Occipital lobe (tissue), 2 donors: Measurements from ENCODE around the gene MRPS23. TPM values are rescaled to one million over a fixed set of nuclear protein-coding genes. Genes with fewer than 3 reads are reported as not detected.

Source experiments
- DNase-seq: peaks from one replicate; lab custom pipeline; 2025; lab: John Stamatoyannopoulos, UW
- total RNA-seq: library from RNA; depleted of rRNA; stranded (reverse); fragments of >200 nt; gene quantifications from one replicate; pipeline ENCODE4 v1.2.3, GENCODE V29; 2014

MRPS23 gene
- total RNA-seq, 1 donor from 2014 or later = 27.9 TPM

DNA sequence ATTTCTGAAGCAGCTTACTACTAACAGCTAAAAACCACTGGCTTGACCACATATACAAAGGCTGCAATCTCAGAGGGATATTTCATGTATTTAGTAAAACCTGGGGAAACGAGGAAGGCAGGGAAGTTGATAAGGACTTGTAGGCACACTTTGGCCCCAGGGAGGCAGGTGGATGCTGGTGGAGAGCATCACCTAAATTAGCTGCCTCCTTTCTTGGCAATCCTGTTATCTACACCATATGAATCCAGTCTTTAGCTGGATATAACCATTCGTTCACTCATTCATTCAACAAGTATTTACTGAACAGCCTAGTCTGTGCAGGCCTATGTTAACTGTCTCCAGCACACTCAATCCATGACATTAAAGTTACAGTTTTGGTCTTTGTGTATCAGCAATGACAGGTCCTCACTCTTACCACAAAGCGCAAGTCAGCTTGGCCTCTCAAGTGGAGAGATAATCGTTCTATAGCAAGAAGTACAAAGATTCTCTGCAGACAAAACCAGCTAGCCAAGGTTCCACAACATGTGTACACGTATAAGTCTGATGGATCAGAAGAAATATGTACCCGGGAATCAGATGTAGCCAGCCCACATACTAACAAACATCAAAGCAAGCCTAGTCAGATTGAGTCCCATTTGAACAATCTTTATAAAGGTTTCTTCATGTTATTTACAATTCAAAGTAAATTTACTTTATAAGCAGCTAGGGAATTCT, 10.8 kb downstream of the MRPS23 start:
- no peak for DNase-seq

DNA sequence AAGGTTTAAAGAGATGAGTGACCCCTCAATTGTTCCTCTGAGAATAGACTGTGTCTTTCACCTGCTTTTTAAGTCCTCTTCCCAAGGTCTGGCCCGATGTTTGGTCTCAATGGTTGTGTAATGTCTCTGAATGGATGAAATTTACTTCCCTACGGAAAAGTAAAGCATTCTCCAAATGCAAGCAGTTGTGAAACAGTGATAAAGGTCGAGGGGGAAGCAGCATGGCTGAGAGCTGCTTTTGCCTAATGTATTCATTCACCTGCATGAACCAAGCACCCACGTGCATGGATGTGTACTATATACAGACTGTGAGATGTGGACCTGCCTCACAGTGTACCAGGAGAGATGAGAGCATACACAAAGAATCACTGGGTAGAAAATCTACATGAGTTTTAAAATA, 11.4 kb downstream of the MRPS23 start:
- DNase-seq = no peak

DNA sequence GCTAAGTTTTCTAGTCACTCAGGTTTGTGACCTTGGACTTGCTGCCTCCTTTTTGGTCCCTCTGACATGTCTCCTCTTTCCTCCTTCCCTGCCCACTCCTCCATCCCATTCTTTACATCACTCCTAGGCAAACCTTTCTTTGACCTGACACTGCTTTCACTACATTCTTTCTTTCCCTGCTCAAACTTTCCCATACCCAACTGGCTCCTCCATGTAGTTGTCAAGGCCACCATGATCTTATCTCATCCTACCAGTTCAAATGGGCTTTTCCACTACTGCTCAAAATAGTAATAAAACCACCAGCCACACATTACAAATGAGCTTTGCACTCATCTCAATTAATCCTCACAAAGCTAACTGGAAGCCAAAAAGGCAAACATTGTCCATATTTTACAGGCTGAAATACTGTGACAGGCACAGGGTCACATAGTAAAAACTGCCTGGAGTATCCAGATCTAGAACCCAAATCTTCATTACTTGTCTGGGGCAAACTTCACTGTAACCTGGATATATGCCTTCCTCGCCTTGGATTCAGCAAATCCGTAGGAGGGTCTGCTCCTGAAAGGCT, 14.4 kb downstream of the MRPS23 start:
- DNase-seq = no peak

GRCh38 chr17:57834146-57834741, 15.6 kb downstream of the MRPS23 start:
- DNase-seq = peak; percentile 72

DNA sequence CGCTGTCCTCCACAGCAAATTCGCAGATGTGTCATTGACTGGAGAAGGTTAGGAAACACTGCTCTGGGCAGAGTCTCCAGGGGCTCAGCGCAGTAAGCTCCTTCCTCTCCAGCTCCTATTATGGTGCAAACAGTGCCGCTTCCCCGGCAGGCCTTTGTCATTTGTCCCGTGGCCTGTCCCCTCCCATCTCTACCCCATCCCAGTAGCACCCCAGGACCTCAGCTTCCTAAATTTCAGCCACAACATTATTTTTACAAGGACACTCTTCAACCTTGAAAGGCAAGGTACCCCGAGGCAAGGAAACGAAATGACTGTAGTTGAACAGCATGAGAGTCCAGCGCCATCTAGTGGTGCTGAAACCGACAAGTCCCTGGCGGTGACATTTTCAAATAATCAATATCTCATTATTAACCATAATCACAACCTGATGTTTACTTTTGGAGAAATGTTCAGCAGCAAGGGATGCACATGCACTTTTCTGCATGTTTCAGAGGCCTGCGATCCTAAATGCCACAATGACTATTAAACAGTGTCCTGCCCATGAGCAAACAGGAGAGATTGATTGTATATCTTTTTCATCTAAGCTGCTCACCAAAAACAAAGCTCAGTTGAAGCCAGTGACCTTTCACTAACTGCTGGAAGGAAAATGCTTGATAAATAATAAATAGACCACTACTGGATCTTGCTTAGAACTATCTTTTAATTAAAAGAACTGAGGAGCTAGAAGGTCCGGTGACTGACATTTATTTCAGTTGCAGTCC, 16.5 kb downstream of the MRPS23 start:
- peak; percentile 62 for DNase-seq

DNA sequence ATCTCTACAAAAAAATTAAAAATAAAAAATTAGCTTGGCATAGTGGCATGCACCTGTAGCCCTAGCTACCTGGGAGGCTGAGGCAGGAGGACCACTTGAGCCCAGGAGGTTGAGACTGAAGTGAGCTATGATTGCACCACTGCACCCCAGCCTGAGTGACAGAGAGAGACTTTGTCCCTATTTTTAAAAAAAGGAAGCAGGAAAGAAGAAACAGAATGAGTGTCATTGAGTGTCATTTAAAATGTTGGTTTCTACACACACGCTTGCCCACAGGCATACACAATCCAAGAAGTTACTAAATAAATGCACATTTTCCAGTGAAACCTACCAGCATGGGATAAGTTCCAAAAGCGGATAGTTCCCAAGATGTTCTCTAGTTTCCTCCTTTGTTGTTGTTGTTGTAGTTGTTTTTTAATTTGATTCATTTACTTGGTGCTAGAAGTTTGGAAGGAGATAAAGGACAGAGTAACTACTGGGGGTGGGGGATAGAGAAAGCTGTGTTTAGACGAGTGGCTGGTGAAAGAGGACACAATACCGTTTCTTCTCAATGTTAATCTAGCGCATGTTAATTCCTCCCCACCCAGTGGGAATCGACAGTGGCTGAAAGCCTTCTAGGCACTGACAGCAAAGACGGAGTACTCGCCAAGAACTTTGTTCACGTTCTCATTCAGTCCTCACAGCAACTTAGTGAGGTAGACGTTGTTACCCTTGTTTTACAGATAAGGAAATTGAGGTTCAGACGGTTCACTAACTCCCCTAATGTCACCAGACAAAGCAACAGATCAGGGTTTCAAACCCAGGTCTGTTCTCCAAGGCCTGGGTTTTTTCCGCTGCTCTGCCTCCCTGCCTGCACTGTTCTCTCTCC, 17.3 kb downstream of the MRPS23 start:
- DNase-seq = no peak

GRCh38 chr17:57830880-57831279, 19.0 kb downstream of the MRPS23 start:
- no peak for DNase-seq

- no peak for DNase-seq
Observed at GRCh38 chr17:57823469-57824401, 26.1 kb downstream of the MRPS23 start.

- no peak for DNase-seq
Observed at GRCh38 chr17:57819867-57820266, 30.0 kb downstream of the MRPS23 start.

DNA sequence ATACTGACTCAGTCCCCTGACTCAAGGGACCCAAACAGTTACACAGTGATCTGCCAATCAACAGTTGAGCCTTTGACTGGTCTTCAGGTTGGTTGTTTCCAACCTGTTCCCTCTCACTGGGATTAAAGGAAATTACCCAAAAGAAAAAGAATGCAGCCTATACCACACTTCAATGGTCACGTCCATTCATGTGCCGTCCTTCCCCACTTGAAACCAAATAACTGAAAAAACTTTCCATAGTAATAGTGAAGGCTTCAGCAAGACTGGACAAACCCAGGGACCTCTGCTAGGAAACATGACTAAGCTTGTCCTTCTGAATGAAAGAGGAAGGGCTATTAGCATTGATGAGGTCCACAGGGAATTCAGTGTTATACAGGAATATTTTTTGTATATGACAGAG, 30.6 kb downstream of the MRPS23 start:
- no peak for DNase-seq

DNA sequence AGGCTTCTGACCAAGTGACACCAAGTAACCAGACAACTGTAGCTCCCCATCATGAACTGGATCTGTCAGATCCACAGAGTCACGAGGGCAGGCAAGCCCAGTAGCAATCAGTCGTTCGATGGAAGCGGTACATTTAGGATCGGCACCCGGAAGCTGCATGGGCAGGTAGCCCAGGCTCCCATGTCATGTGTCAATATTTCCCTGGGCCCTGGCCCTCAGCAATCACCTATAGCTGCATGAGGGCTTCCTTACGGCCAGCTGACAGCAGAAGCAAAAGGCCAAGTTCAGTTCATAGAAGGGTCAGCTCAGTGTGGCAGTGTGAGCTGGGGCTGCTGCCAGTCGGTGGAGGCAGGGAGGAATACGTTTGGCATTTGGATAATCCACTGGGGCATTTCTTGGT, 31.8 kb downstream of the MRPS23 start:
- no peak for DNase-seq

GRCh38 chr17:57817299-57817698, 32.5 kb downstream of the MRPS23 start:
- no peak for DNase-seq

- DNase-seq = no peak
Observed at GRCh38 chr17:57814421-57814820, 35.4 kb downstream of the MRPS23 start.

GRCh38 chr17:57811638-57812280, 38.1 kb downstream of the MRPS23 start:
- DNase-seq = no peak

DNA sequence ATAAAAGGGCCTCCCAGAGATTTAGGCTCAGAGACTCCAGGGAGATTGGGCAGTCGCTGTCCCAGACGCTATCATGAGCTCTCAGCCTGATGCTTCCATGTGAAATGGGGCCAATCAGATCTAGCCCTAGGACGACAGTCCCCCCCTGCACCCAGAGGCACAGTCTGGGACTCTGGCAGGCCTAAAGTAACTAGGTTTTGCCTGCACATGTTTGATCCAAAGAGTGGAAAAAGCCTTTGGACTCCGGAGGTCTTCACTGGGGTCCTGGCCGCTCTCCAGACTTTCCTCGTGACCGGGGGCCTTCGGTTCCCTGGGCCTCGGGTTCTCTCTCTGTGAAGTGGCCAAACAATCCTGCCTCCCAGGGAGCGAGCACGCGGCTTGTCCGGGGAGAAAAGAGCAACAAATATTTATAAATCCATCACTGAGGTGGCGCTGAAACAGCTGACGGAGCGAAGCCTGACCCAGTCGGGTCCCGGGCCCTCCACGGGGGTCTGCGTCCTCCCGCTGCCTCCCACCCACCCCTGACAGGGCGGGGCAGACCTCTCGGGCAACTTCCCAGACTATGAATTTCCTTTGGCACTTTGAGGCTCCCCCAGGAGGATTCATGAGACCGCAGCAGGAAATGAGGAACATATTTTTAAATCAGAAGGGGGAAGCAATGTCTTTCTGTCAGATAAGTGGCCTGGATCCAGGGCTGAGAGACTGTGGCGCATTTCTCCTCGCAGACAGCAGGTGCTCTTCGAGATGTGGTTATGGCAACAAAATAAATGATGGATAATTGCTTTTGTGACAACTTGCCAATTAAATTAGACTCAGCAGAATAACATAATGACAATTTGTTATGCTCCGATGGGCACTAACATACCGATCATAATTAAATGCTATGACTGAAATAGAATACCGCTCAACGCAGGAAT, 38.9 kb downstream of the MRPS23 start:
- DNase-seq = no peak

DNA sequence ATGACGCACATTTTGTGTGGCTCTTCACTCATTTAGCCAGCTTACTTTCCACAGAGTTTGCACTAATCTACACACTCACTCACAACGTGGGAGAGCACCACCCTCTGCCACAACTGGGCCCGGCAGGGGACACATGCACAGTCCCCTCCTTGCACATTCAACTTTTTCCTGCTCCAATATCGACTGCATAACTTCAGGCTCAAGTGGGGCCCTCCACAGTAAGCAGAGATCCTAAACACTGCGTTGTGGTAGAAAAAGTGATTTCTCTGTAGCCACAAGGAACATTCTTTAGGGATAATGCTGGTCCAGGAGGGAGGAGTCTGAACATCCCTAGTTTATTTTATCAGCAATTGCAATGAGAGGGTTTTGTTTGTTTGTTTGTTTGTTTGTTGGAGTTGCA, 40.0 kb downstream of the MRPS23 start:
- no peak for DNase-seq

DNA sequence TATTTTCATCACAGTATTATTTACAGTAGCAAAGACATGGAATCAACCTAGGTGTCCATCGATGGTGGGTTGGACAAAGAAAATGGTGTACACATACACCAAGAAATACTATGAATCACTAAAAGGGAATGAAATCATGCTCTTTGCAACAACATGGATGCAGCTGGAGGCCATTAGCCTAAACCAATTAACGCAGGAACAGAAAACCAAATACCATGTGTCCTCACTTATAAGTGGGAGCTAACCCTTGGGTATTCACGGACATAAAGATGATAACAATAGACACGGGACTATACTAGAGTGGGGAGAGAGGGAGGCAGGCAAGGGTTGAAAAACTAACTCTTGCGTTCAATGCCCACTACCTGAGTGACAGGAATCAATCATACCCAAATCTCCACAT, 41.0 kb downstream of the MRPS23 start:
- DNase-seq = no peak

GRCh38 chr17:57806167-57806830, 43.5 kb downstream of the MRPS23 start:
- DNase-seq = no peak
